ENCODE measurements around the gene DNASE2.

Gene DNASE2

DNA sequence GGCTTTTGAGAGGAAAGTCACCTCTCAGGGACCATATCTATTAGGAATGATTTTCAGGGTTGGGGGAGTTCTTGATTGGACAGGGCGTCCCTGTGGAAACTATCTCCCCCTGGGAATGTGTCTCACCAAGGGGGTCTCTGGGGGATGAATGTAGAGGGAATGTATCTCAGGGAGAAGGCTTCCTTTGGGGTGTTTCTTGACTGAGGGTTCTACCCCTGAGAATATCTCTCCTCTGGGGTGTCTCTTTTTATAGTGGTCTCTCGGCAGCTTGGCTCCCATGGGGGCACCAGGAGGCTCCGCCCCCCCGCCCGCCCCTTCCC lies 47.9 kb downstream of the DNASE2 start:
- DNase-seq, result no peak

DNA sequence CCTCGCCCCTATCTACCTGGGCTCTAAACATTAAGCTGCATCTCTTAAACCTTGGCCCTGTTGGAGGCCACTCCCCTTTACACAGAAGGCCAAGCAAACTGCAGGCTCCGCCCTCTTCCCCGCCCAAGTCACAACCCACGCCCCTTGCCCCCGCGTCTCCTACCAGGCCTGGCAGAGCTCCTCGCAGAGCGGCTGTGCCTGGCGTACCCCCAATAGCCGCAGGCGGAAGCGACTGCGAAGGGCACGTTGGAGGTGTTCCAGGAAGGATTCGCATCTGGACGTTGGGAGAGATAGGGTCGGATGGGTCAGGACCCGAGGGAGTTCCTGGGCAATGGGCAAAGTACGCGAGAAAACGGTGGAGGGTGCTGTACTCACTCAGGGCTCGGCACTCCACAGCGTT lies 52.8 kb downstream of the DNASE2 start:
- DNase-seq, result no peak

DNA sequence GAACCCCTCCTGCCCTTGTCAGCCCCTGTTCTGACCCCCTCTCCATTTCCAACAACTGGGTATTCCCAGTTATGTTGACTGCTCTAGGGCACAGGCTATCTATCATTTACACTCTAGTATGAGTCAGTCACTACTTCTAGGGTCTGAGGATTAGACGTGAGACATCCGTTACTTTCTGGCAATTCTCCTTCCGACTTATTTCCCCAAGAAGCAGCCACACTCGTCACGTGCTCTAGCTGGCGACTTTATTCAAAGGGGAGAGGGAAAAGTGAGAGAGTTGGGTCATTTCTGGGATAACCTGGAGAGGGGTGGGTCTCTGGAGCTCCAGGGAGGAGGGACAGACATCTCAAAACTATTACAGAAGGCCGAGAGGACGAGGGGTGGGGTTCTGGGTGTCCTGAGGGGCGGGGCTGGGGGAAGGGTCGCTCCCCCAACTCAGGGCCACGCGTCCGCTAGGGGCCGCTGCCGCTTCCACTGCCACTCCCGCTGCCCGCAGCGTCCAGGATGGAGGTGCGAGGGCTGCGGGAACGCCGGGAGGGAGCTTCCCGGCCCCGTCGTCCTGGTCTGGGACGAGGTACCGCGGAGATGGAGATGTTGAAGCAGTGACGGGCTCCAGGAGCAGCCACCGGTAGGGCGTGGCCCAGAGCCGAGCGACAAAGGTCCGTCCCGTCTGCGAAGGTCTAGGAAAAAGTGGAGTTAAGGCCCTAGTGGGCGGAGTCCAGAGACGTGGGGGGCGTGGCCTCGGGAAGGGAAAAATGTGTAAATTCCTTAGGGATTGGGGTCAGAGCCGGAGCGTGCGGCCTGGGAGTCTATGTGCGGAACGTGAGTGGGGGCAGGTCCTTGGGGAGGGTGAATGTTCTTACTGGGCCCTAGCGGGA lies 55.8 kb downstream of the DNASE2 start:
- no peak for DNase-seq

Data from CD4-positive, alpha-beta T cell treated with Interleukin-17A for 1 hour (primary cell).